Activated gamma-delta T cell treated with Interleukin-2 at 50 U/mL for 16 hours (primary cell): ENCODE data around the gene KIAA1328.
"Not testable (repeated sequence)": the region's sequence is repeated elsewhere in the genome, so short reads cannot be mapped to it uniquely, and the experiment has no call there.

Experiments
- DNase-seq: peaks from one replicate; pipeline ENCODE4 v3.0.0-alpha.2; 2020

KIAA1328 gene

DNA sequence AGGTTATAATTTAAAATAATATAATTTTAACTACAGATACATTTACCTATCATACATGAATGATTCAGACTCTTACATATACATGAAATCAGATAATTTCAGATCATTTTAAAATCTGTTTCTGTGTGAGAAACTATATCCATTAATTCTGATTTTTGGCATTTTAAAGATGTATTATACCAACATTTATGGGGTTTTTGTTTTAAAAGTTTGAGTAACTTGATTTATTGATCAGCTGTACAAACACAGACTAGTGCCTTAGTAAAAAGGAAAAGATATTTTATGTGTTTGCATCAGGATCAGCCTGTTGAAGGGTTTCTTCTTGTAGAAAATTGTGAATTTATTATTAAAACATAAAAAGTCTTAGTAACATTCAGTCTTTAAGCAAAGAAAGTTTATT is 59.9 kb downstream of the KIAA1328 start:
- DNase-seq, result no peak

GRCh38 chr18:36889321-36889720 is 60.4 kb downstream of the KIAA1328 start:
- DNase-seq, result no peak

DNA sequence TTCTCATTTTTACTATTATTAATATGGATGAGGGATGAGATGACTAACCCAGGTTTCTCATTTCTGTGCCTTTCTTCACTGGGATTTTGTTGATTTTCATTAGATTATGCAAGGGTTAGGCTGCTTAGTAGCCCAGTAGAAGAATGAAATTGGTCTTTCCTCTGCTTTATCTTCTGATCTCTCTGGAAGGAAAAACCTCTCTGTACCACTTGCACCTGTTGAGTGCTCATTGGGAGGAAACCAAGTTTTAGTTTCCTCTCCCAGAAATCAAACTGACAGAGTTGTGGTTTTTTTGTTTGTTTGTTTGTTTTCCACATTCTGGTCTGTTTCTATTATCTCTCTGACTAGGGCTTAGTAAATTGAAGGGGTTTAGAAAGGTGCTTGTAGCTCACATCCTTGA is 60.8 kb downstream of the KIAA1328 start:
- no peak for DNase-seq

- DNase-seq, result no peak
These were observed 61.7 kb downstream of the KIAA1328 start for GRCh38 chr18:36890598-36890997.

- DNase-seq, result no peak
These were observed 64.3 kb downstream of the KIAA1328 start for GRCh38 chr18:36893227-36893626.

GRCh38 chr18:36895606-36896005 is 66.7 kb downstream of the KIAA1328 start:
- DNase-seq, result no peak

GRCh38 chr18:36897253-36897652 is 68.3 kb downstream of the KIAA1328 start:
- no peak for DNase-seq

DNA sequence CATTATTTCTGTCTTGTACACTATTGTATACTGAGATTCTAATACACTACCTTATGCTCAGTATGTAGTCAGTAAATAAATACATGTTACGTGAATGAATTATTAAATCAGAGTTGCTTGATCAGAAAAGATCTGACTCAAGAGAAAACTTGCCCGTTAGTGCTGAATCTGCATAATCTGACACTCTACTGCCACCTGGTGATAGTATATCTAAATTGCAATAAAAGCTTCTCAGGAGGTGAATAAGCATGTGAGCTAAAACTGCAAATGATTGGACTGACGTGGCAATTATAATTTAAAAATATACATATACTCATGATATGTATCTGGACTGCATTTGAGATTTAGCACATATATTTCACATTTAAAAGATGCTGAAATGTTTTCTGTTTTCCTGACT is 70.4 kb downstream of the KIAA1328 start:
- DNase-seq, result no peak

- DNase-seq, result no peak
These were observed 71.5 kb downstream of the KIAA1328 start for GRCh38 chr18:36900466-36900865.

GRCh38 chr18:36901277-36901701 is 72.4 kb downstream of the KIAA1328 start:
- no peak for DNase-seq

- DNase-seq, result no peak
These were observed 74.4 kb downstream of the KIAA1328 start for GRCh38 chr18:36903215-36903928.

- no peak for DNase-seq
These were observed 76.6 kb downstream of the KIAA1328 start for GRCh38 chr18:36905571-36905970.

DNA sequence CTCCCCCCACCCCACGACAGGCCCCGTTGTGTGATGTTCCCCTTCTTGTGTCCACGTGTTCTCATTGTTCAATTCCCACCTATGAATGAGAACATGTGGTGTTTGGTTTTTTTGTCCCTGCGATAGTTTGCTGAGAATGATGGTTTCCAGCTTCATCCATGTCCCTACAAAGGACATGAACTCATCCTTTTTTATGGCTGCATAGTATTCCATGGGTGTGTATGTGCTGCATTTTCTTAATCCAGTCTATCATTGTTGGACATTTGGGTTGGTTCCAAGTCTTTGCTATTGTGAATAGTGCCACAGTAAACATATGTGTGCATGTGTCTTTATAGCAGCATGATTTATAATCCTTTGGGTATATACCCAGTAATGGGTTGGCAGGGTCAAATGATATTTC is 80.4 kb downstream of the KIAA1328 start:
- not testable (repeated sequence) for DNase-seq

DNA sequence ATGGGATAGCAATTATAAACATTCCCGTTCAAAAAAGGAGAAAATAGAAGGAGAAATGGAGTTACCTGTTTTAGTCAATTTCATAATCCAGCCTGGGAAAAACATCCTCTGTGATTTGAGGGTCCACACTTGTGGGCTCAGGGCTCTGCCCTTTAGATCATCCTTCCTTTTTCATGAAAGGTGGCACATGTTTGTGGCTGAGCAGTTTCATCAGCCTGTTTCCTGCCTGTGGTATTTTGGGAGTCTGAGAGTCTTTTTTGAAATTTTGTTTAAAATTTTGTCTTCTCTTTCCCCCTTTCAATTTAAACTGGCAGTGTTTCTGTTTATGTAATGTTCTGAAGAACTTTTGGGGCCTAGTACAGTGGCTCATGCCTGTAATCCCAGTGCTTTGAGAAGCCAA is 84.0 kb downstream of the KIAA1328 start:
- no peak for DNase-seq

GRCh38 chr18:36917907-36918306 is 89.0 kb downstream of the KIAA1328 start:
- no peak for DNase-seq

GRCh38 chr18:36929601-36930000 is 100.7 kb downstream of the KIAA1328 start:
- DNase-seq, result no peak

GRCh38 chr18:36931106-36931505 is 102.2 kb downstream of the KIAA1328 start:
- DNase-seq, result no peak

GRCh38 chr18:36933552-36933951 is 104.6 kb downstream of the KIAA1328 start:
- DNase-seq, result no peak

GRCh38 chr18:36934884-36935283 is 106.0 kb downstream of the KIAA1328 start:
- no peak for DNase-seq

DNA sequence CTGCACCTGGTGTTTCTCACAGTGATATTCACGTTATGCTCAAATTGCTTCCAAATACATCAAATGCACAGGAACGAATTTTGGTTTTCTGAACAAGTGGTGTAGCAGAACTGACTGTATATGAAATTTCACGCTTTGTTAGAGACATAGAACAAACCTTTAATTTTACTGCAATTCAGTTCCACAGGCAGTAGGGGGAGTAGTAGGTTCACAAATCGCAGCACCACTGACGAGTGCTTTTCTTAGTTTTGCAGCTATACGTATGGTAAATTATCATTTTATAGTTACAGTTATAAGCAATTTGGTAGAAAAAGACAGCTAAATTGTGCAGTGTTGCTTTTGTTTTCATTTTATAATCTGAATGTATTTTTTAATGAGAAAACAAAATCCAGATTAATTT is 113.3 kb downstream of the KIAA1328 start:
- no peak for DNase-seq

DNA sequence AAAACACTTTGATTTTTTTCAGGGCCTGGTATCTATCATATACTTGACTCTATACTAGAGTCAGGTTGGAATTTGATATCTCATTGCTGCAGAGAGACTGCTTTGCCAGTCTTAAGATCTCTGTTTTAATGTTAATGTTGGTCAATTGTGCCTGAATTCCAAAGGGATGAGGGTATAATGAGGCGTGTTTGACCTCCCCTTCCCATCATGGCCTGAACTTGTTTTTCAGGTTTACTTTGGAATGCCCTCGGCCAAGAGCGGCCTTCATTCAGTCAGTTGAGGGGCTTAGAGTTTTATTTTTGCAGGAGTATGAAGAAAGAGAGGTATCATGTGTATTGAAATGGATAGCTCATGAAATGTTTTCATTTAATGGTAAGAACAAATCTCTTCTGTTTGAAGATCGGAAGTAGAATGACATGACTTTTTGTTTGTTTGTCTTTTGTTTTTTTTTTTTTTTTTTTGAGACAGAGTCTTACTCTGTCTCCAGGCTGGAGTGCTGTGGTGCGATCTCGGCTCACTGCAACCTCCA is 119.0 kb downstream of the KIAA1328 start:
- no peak for DNase-seq

DNA sequence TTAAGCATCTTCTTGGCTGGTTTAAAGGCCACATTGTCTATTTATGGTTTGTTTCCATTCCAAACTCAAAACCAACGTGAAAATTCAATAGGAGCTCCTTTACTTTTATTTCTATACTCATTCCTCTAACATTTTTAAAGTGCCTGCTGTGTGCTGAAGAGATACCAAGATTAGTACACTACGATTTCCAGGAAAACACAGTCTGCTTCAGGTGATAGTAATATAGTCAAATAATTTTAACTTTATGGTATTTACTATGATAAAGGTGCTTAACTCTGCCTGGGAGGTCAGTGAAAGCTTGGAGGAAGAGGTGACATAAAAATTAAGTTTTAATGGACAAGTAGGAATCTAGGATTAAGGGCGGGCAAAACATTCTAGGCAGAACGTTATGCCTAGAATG is 121.4 kb downstream of the KIAA1328 start:
- no peak for DNase-seq

GRCh38 chr18:36950960-36951359 is 122.0 kb downstream of the KIAA1328 start:
- no peak for DNase-seq

DNA sequence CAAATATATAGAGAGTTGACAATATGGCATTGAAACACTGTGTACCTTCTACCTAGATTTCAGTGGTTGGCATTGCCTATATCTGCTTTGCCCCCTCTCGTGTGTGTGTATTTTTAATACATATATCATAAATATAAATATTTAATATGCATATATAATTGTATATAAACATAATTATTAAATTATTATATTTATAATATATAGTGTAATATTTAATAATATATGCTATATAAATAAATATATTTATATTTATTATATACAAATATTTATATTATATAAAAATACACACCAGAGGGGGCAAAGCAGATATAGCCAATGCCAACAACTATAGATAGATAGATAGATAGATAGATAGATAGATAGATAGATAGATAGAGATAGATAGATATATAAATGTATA is 124.1 kb downstream of the KIAA1328 start:
- DNase-seq, result no peak

- no peak for DNase-seq
These were observed 131.1 kb downstream of the KIAA1328 start for GRCh38 chr18:36960038-36960437.
